ENCODE data around the gene LENG8. TPM values are rescaled to one million over a fixed set of nuclear protein-coding genes. Genes with fewer than 3 reads are reported as not detected.

The LENG8 gene
- total RNA-seq, 2 donors from 2014 or later = 139 to 171 TPM

GRCh38 chr19:54477650-54478049 is 28.7 kb downstream of the LENG8 start:
- no peaks in the 10 kb centered on the region for H3K4me1 ChIP-seq (ENCODE audit: control insufficient read depth, insufficient read depth, low read length)
- H3K27ac Mint-ChIP-seq = no peak overlapping the region
- no peak for DNase-seq
- no peak overlapping the region for H3K4me3 Mint-ChIP-seq
- H3K36me3 ChIP-seq (ENCODE audit: control insufficient read depth, insufficient read depth, low read length) = no peaks in the 10 kb centered on the region
- no peak overlapping the region for H3K27ac ChIP-seq (ENCODE audit: low read depth, low read length)
- no peak overlapping the region for H3K4me3 ChIP-seq (ENCODE audit: low read length)
- peaks cover 38% of the 10 kb centered on the region for H3K27me3 Mint-ChIP-seq (ENCODE audit: insufficient read depth)
- H3K36me3 Mint-ChIP-seq (ENCODE audit: low read depth) = no peaks in the 10 kb centered on the region
- no peaks in the 10 kb centered on the region for H3K4me1 Mint-ChIP-seq
- H3K9me3 ChIP-seq (ENCODE audit: control insufficient read depth, low read length) = no peaks in the 10 kb centered on the region
- H3K9ac ChIP-seq (ENCODE audit: extremely low read depth, low read length, poor library complexity, severe bottlenecking) = no peak overlapping the region
- H3K9me3 Mint-ChIP-seq = no peaks in the 10 kb centered on the region
- 62 to 92% methylated on average over 2 to 3 of the region's 3 CpGs for WGBS, 2 experiments (ENCODE audit: insufficient coverage in 1 of 2, insufficient read length in 1 of 2)
- peak; percentile 36 for TF ChIP-seq CTCF (conservative IDR thresholded peaks at IDR 0.05)
- H3K27me3 ChIP-seq (ENCODE audit: control insufficient read depth, insufficient read depth, low read length, poor library complexity, severe bottlenecking) = no peaks in the 10 kb centered on the region

- Mint-ChIP-seq H3K4me3 (no peak overlapping the region), H3K36me3 (ENCODE audit: low read depth) (no peaks in the 10 kb centered on the region), H3K9me3 (no peaks in the 10 kb centered on the region), H3K27me3 (ENCODE audit: insufficient read depth) (peaks cover 31% of the 10 kb centered on the region), H3K4me1 (no peaks in the 10 kb centered on the region), H3K27ac (no peak overlapping the region)
- no peaks in the 10 kb centered on the region for H3K4me1 ChIP-seq (ENCODE audit: control insufficient read depth, insufficient read depth, low read length)
- no peaks in the 10 kb centered on the region for H3K36me3 ChIP-seq (ENCODE audit: control insufficient read depth, insufficient read depth, low read length)
- H3K9ac ChIP-seq (ENCODE audit: extremely low read depth, low read length, poor library complexity, severe bottlenecking) = no peak overlapping the region
- WGBS, 2 experiments (ENCODE audit: insufficient coverage in 1 of 2, insufficient read length in 1 of 2) = 10 to 28% methylated on average over 5 to 9 of the region's 10 CpGs
- peak; percentile 83 for DNase-seq
- no peaks in the 10 kb centered on the region for H3K9me3 ChIP-seq (ENCODE audit: control insufficient read depth, low read length)
- no peak overlapping the region for H3K4me3 ChIP-seq (ENCODE audit: low read length)
- no peaks in the 10 kb centered on the region for H3K27me3 ChIP-seq (ENCODE audit: control insufficient read depth, insufficient read depth, low read length, poor library complexity, severe bottlenecking)
- no peak overlapping the region for H3K27ac ChIP-seq (ENCODE audit: low read depth, low read length)
- TF ChIP-seq CTCF (conservative IDR thresholded peaks at IDR 0.05) = peak; percentile 80
Measured at GRCh38 chr19:54478677-54479266, 29.8 kb downstream of the LENG8 start.

- H3K36me3 ChIP-seq (ENCODE audit: control insufficient read depth, insufficient read depth, low read length) = no peaks in the 10 kb centered on the region
- 88 to 100% methylated on average over 1 of the region's 2 CpGs for WGBS, 2 experiments (ENCODE audit: insufficient coverage in 1 of 2, insufficient read length in 1 of 2)
- H3K27me3 ChIP-seq (ENCODE audit: control insufficient read depth, insufficient read depth, low read length, poor library complexity, severe bottlenecking) = no peaks in the 10 kb centered on the region
- no peaks in the 10 kb centered on the region for H3K4me1 ChIP-seq (ENCODE audit: control insufficient read depth, insufficient read depth, low read length)
- TF ChIP-seq CTCF (conservative IDR thresholded peaks at IDR 0.05) = no peak
- Mint-ChIP-seq H3K27me3 (ENCODE audit: insufficient read depth) (peaks cover 24% of the 10 kb centered on the region), H3K36me3 (ENCODE audit: low read depth) (no peaks in the 10 kb centered on the region), H3K4me1 (no peaks in the 10 kb centered on the region), H3K4me3 (no peak overlapping the region), H3K9me3 (peaks cover 5% of the 10 kb centered on the region), H3K27ac (no peak overlapping the region)
- no peak overlapping the region for H3K27ac ChIP-seq (ENCODE audit: low read depth, low read length)
- H3K9ac ChIP-seq (ENCODE audit: extremely low read depth, low read length, poor library complexity, severe bottlenecking) = no peak overlapping the region
- no peaks in the 10 kb centered on the region for H3K9me3 ChIP-seq (ENCODE audit: control insufficient read depth, low read length)
- DNase-seq = no peak
- H3K4me3 ChIP-seq (ENCODE audit: low read length) = no peak overlapping the region
Measured at GRCh38 chr19:54480051-54480450, 31.1 kb downstream of the LENG8 start.
